Endothelial cell of umbilical vein (primary cell): ENCODE measurements around the gene KREMEN1. TPM values are rescaled to one million over a fixed set of nuclear protein-coding genes. Genes with fewer than 3 reads are reported as not detected.

Experiments used
- BruUV-seq: library from RNA; stranded (reverse); fragments of 400-500 nt; replicated peaks from 2 replicates; lab custom pipeline; 2021; lab: Mats Ljungman, UMichigan
- CTCF ChIA-PET: fragments of 300-600, 350-600 bp; sonication (Branson Sonifier 250); formaldehyde crosslinking; loops from one replicate; lab custom pipeline; 2021; ENCODE audit warnings: antibody characterized with exemption, inconsistent platforms; lab: Charles Lee
- POLR2A ChIA-PET: fragments of 300-600, 350-600 bp; sonication (Branson Sonifier 250); formaldehyde crosslinking; loops from one replicate; lab custom pipeline; 2021; ENCODE audit warnings: antibody characterized with exemption, inconsistent platforms; lab: Charles Lee
- DNase-seq: peaks from one replicate; pipeline ENCODE4 v3.0.0-alpha.2; 2011; ENCODE audit warnings: low read depth, low spot score
- FAIRE-seq: peaks from 2 replicates; lab custom pipeline; 2011; peaks lifted over from hg19 to GRCh38; lab: Jason Lieb, UNC
- H2AFZ ChIP-seq: 2 replicates; pipeline ENCODE4 v1.6.0; 2012; ENCODE audit warnings: low read depth, low read length, control low read depth, inconsistent platforms
- H3K27ac ChIP-seq: 2 replicates; pipeline ENCODE4 v1.5.1; 2011; ENCODE audit warnings: low read depth, mild to moderate bottlenecking, control low read depth, low read length, moderate library complexity; ENCODE audit not compliant: insufficient read depth
- H3K27me3 ChIP-seq, 2 experiments: 2 replicates each; pipeline versions ENCODE4 v1.6.0 to v1.6.1; 2011; ENCODE audit warnings: low read length in 2 of 2, mixed read lengths in 1 of 2; ENCODE audit not compliant: control insufficient read depth in 2 of 2, insufficient read depth in 2 of 2
- H3K36me3 ChIP-seq, 2 experiments: 2 replicates in 1 of 2; 3 replicates in 1 of 2; pipeline ENCODE4 v1.5.1; 2011; ENCODE audit warnings: low read length in 2 of 2, mild to moderate bottlenecking in 1 of 2, moderate library complexity in 1 of 2; ENCODE audit not compliant: control insufficient read depth in 2 of 2, insufficient read depth in 2 of 2; ENCODE audit errors: extremely low read depth in 1 of 2
- H3K4me1 ChIP-seq: 3 replicates; pipeline ENCODE4 v1.5.1; 2011; ENCODE audit warnings: mild to moderate bottlenecking, low read length; ENCODE audit not compliant: control insufficient read depth, insufficient read depth; ENCODE audit errors: extremely low read depth
- H3K4me2 ChIP-seq: 2 replicates; pipeline ENCODE4 v1.6.1; 2011; ENCODE audit warnings: low read length, control low read depth, mixed read lengths; ENCODE audit not compliant: insufficient read depth
- H3K4me3 ChIP-seq, 3 experiments: fragments of 200-600 bp in 1 of 3; sonication (generic), shearing (Covaris generic) in 1 of 3; replicated peaks in 1 of 3; 2 replicates each; pipeline ENCODE4 v1.5.1; 2011 to 2016; ENCODE audit warnings: control low read depth in 3 of 3, low read length in 3 of 3, mild to moderate bottlenecking in 2 of 3, inconsistent platforms in 1 of 3, low read depth in 1 of 3, moderate library complexity in 1 of 3; ENCODE audit not compliant: insufficient read depth in 1 of 3
- H3K79me2 ChIP-seq: 2 replicates; pipeline ENCODE4 v1.6.0; 2012; ENCODE audit warnings: low read length, inconsistent platforms; ENCODE audit not compliant: control insufficient read depth, insufficient read depth
- H3K9ac ChIP-seq: replicated peaks from 2 replicates; pipeline ENCODE3; 2011; ENCODE audit warnings: low read length, control low read depth; ENCODE audit not compliant: insufficient read depth; ENCODE audit errors: extremely low read depth
- H3K9me1 ChIP-seq: replicated peaks from 3 replicates; pipeline ENCODE4 v1.6.0; 2011; ENCODE audit warnings: mild to moderate bottlenecking, low read length; ENCODE audit not compliant: control insufficient read depth, insufficient read depth; ENCODE audit errors: extremely low read depth
- H3K9me3 ChIP-seq: replicated peaks from 2 replicates; pipeline ENCODE4 v1.5.1; 2012; ENCODE audit warnings: low read length, inconsistent platforms; ENCODE audit not compliant: control insufficient read depth, insufficient read depth
- H4K20me1 ChIP-seq: replicated peaks from 2 replicates; pipeline ENCODE3; 2011; ENCODE audit warnings: mild to moderate bottlenecking, low read length; ENCODE audit not compliant: control insufficient read depth, insufficient read depth; ENCODE audit errors: extremely low read depth
- EZH2 ChIP-seq: IDR thresholded peaks from 2 replicates; pipeline ENCODE4 v1.6.1; 2012; ENCODE audit warnings: borderline replicate concordance, low read depth, mild to moderate bottlenecking, moderate library complexity, low read length, inconsistent platforms; ENCODE audit not compliant: severe bottlenecking
- FOS ChIP-seq: IDR thresholded peaks from 2 replicates; pipeline ENCODE4 v1.6.1; 2011; ENCODE audit warnings: mild to moderate bottlenecking, low read length, moderate library complexity, borderline replicate concordance; ENCODE audit not compliant: insufficient read depth
- GATA2 ChIP-seq: IDR thresholded peaks from 2 replicates; pipeline ENCODE4 v1.7.0; 2011; ENCODE audit warnings: low read depth, mild to moderate bottlenecking, moderate library complexity, mixed read lengths, low read length; ENCODE audit not compliant: insufficient read length, insufficient read depth
- JUN ChIP-seq: IDR thresholded peaks from 2 replicates; pipeline ENCODE4 v1.6.1; 2011; ENCODE audit warnings: borderline replicate concordance, low read depth; ENCODE audit not compliant: insufficient read length, insufficient read depth
- MYC ChIP-seq: IDR thresholded peaks from one replicate; pipeline ENCODE4 v1.6.1; 2011; ENCODE audit warnings: mild to moderate bottlenecking, low read depth, low read length
- POLR2A ChIP-seq: IDR thresholded peaks from 2 replicates; pipeline ENCODE4 v1.6.1; 2012; ENCODE audit warnings: low read depth, mild to moderate bottlenecking, control low read depth, low read length
- POLR2AphosphoS5 ChIP-seq: IDR thresholded peaks from 2 replicates; pipeline ENCODE4 v1.6.1; 2012; ENCODE audit warnings: low read depth, mild to moderate bottlenecking, control low read depth, low read length, moderate library complexity; ENCODE audit not compliant: insufficient read depth
- dilution Hi-C: fragments of 300-500 bp; cut with MboI; formaldehyde crosslinking; loops from one replicate; pipeline ENCODE4 v1.15.0; 2019; ENCODE audit warnings: low sequenced_read_pairs; ENCODE audit not compliant: extremely low pct_ligation_motif_present
- intact Hi-C: fragments of 100-400 bp; cut with micrococcal nuclease; formaldehyde crosslinking; loops from one replicate; pipeline ENCODE4 v1.10.0; 2022
- polyA plus RNA-seq, 4 experiments: library from polyadenylated mRNA; depleted of rRNA in 3 of 4; stranded (reverse) in 3 of 4; unstranded in 1 of 4; fragments of >200 nt; gene quantifications; 2 replicates each; pipeline versions ENCODE4 v1.2.1 to v1.2.3, GENCODE V29; 2011 to 2012; ENCODE audit warnings: missing spikeins in 1 of 4
- total RNA-seq: library from RNA; stranded (reverse); gene quantifications from 2 replicates; pipeline ENCODE4 v1.2.3, GENCODE V29; 2021
- TF ChIP-seq, protein P1 (sequence below), 2 donors: IDR thresholded peaks; 1 replicate in 1 of 2; 2 replicates in 1 of 2; pipeline ENCODE4 v1.5.1; 2011; ENCODE audit warnings: low read length in 2 of 2, mild to moderate bottlenecking in 2 of 2, moderate library complexity in 2 of 2, control low read depth in 1 of 2, inconsistent platforms in 1 of 2, low read depth in 1 of 2; ENCODE audit not compliant: insufficient read depth in 1 of 2; ENCODE audit errors: extremely low read depth in 1 of 2
- TF ChIP-seq, protein P2 (sequence below): IDR thresholded peaks from 2 replicates; pipeline ENCODE4 v1.6.1; 2011; ENCODE audit not compliant: insufficient read depth, insufficient read length

The KREMEN1 gene
- total and polyA plus RNA-seq, 2 donors (not counting 3 experiments of a cell fraction or from before 2014, with no cell fraction given) = 0.58 to 1.1 TPM

DNA sequence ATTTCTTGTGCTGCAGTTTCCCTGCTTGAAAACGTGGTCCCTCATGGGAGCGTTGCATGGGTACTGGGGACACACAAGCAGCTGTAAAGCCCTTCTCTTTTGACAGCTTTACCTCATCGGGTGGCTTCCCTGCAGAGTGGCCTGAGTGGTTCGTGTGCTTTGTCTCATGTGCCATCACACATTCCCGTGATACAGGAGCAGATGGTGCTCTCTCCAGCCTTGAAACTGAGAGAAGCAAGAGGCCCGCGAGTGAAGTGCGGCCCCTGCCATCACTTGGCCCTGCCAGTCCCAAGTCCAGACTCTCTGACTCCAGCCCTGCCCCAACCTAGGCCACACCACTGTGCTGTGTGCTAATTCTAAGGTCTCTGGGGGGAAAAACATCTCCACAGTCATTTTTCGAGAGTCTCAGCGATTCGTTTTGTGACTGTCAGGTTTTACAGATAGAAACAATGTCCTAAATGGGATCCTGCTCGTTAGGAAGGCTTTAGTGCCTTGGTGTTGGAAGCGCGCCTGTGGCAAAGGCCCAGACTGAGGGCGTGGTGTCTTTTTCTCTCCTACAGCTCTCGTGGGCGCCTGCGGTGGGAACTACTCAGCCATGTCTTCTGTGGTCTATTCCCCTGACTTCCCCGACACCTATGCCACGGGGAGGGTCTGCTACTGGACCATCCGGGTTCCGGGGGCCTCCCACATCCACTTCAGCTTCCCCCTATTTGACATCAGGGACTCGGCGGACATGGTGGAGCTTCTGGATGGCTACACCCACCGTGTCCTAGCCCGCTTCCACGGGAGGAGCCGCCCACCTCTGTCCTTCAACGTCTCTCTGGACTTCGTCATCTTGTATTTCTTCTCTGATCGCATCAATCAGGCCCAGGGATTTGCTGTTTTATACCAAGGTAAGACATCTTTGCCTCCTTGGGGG is 64.2 kb downstream of the KREMEN1 start:
- DNase-seq (no peak), FAIRE-seq (peak; percentile 26)
- Histone ChIP-seq H3K9me3 (no peaks in the 10 kb centered on the region), H3K4me3 (no peak overlapping the region), H3K9ac (no peak overlapping the region), H3K27ac (no peak overlapping the region), H3K4me2 (no peak overlapping the region), H3K9me1 (no peaks in the 10 kb centered on the region), H3K79me2 (no peaks in the 10 kb centered on the region), H3K4me1 (no peaks in the 10 kb centered on the region), H3K27me3 (peaks cover 4 to 9% of the 10 kb centered on the region in 2 experiments), H2AFZ (no peak overlapping the region), H3K36me3 (no peaks in the 10 kb centered on the region), H4K20me1 (no peaks in the 10 kb centered on the region)
- TF ChIP-seq MYC (no peak), POLR2AphosphoS5 (no peak), JUN (no peak), FOS (no peak), EZH2 (no peak), POLR2A (no peak), GATA2 (no peak)
- TF ChIP-seq, protein P1, sequence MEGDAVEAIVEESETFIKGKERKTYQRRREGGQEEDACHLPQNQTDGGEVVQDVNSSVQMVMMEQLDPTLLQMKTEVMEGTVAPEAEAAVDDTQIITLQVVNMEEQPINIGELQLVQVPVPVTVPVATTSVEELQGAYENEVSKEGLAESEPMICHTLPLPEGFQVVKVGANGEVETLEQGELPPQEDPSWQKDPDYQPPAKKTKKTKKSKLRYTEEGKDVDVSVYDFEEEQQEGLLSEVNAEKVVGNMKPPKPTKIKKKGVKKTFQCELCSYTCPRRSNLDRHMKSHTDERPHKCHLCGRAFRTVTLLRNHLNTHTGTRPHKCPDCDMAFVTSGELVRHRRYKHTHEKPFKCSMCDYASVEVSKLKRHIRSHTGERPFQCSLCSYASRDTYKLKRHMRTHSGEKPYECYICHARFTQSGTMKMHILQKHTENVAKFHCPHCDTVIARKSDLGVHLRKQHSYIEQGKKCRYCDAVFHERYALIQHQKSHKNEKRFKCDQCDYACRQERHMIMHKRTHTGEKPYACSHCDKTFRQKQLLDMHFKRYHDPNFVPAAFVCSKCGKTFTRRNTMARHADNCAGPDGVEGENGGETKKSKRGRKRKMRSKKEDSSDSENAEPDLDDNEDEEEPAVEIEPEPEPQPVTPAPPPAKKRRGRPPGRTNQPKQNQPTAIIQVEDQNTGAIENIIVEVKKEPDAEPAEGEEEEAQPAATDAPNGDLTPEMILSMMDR (IDR thresholded peaks at IDR 0.05; ENCODE audit: extremely low read depth in 1 of 2, insufficient read depth in 1 of 2, low read depth in 1 of 2, low read length in 2 of 2) = no peak
- TF ChIP-seq, protein P2, sequence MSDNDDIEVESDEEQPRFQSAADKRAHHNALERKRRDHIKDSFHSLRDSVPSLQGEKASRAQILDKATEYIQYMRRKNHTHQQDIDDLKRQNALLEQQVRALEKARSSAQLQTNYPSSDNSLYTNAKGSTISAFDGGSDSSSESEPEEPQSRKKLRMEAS = no peak
- no TSS peak for BruUV-seq
- dilution Hi-C loops (no loop called here), intact Hi-C loops (no loop called here)
- POLR2A ChIA-PET = no interaction called here
- CTCF ChIA-PET = no interaction called here
